GM12878 (cell line): Measurements from ENCODE around the gene RRAGD.

ENCODE experiments used
- CHD1 ChIP-seq: IDR thresholded peaks from 2 replicates; pipeline ENCODE4 v1.6.1; 2012; ENCODE audit warnings: low read depth, low read length, improper control_type of control experiment
- CHD2 ChIP-seq: IDR thresholded peaks from 2 replicates; pipeline ENCODE4 v1.6.1; 2011; ENCODE audit warnings: low read depth, low read length, improper control_type of control experiment, borderline replicate concordance
- CTCF ChIP-seq, 3 experiments: IDR thresholded peaks in 2 of 3; conservative IDR thresholded peaks in 1 of 3; 2 replicates each; pipeline ENCODE4 v1.5.1; 2011; ENCODE audit warnings: low read depth in 3 of 3, low read length in 3 of 3, mild to moderate bottlenecking in 3 of 3, control low read depth in 2 of 3, moderate library complexity in 2 of 3, inconsistent platforms in 1 of 3, mixed read lengths in 1 of 3; ENCODE audit not compliant: control insufficient read depth in 2 of 3, insufficient read depth in 1 of 3; ENCODE audit errors: extremely low read depth in 1 of 3
- DPF2 ChIP-seq: fragments of 450-650 bp; IDR thresholded peaks from 2 replicates; pipeline ENCODE4 v1.6.1; 2017; ENCODE audit warnings: mild to moderate bottlenecking
- EZH2 ChIP-seq: IDR thresholded peaks from 2 replicates; pipeline ENCODE4 v1.6.1; 2012; ENCODE audit warnings: low read depth, mild to moderate bottlenecking, control low read depth, inconsistent platforms, low read length, borderline replicate concordance; ENCODE audit not compliant: control insufficient read depth
- JUND ChIP-seq: IDR thresholded peaks from 2 replicates; pipeline ENCODE4 v1.6.1; 2012; ENCODE audit warnings: low read depth, mild to moderate bottlenecking, low read length, improper control_type of control experiment, moderate library complexity
- MEF2B ChIP-seq: fragments of 450-650 bp; IDR thresholded peaks from 2 replicates; pipeline ENCODE4 v1.6.1; 2018; ENCODE audit warnings: mild to moderate bottlenecking, moderate library complexity; ENCODE audit not compliant: partially characterized antibody, poor library complexity, severe bottlenecking
- NFXL1 ChIP-seq: fragments of 450-650 bp; IDR thresholded peaks from 2 replicates; pipeline ENCODE4 v1.6.1; 2017; ENCODE audit warnings: antibody characterized with exemption, mild to moderate bottlenecking, borderline replicate concordance
- POLR2AphosphoS5 ChIP-seq: IDR thresholded peaks from 2 replicates; pipeline ENCODE4 v1.6.1; 2011; ENCODE audit warnings: mild to moderate bottlenecking, low read length, inconsistent platforms
- POU2F2 ChIP-seq: IDR thresholded peaks from 3 replicates; pipeline ENCODE4 v1.6.1; 2011; ENCODE audit warnings: low read depth, mild to moderate bottlenecking, low read length, borderline replicate concordance
- RB1 ChIP-seq: fragments of 450-650 bp; formaldehyde crosslinking; IDR thresholded peaks from 2 replicates; pipeline ENCODE4 v1.6.1; 2017; ENCODE audit warnings: mild to moderate bottlenecking, borderline replicate concordance
- SMC3 ChIP-seq: IDR thresholded peaks from 2 replicates; pipeline ENCODE4 v1.6.1; 2011; ENCODE audit warnings: low read length, improper control_type of control experiment, borderline replicate concordance
- YY1 ChIP-seq: IDR thresholded peaks from 2 replicates; pipeline ENCODE4 v1.6.1; 2011; ENCODE audit warnings: low read depth, mild to moderate bottlenecking, low read length

GRCh38 chr6:89412071-89413005 lies at the start of gene RRAGD:
- TF ChIP-seq CTCF (IDR thresholded peaks at IDR 0.05 in 2 of 3, conservative IDR thresholded peaks at IDR 0.05 in 1 of 3; ENCODE audit: control insufficient read depth in 2 of 3, extremely low read depth in 1 of 3, insufficient read depth in 1 of 3, low read depth in 3 of 3, low read length in 3 of 3) (peak in 1 of 3 experiments; percentile 13; a peak in 1 of 6 replicates), YY1 (no peak), POLR2AphosphoS5 (no peak), DPF2 (peak; percentile 49; the same call in 1 of the 2 replicates), MEF2B (no peak), CHD1 (no peak), NFXL1 (no peak), CHD2 (0 out of 2 replicates have a peak, but pooled peaks have one; percentile 10), JUND (no peak), SMC3 (peak; percentile 10; the same call in 1 of the 2 replicates), RB1 (no peak), POU2F2 (no peak), EZH2 (no peak)
